Measurements from ENCODE around the gene LTBP1.
"Not testable (repeated sequence)": the region's sequence is repeated elsewhere in the genome, so short reads cannot be mapped to it uniquely, and the experiment has no call there.

Gene LTBP1

GRCh38 chr2:32962690-32963089 lies 15.9 kb downstream of the LTBP1 start:
- DNase-seq (ENCODE audit: low read depth) = no peak

DNA sequence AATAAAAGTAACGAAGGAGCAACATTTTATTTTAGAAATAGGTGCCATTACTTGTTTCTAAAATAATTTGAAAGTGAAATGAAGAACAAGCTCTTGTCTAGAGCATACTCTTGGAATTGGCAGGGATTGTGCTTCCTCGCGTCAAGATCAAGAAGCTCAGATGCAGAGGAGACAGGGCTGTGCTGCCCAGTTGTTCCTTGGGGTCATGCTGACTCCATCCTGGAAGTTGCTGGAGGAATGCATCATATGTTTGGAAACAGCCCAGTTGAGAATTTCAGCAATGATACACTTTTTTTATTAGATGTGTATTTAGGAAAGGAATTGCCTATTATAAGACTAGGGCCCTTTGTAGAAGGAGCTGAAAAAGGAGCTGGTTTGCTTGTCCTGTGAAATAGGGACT lies 17.2 kb downstream of the LTBP1 start:
- no peak for DNase-seq (ENCODE audit: low read depth)

- no peak for DNase-seq (ENCODE audit: low read depth)
Measured at GRCh38 chr2:32965523-32966171, 18.9 kb downstream of the LTBP1 start.

- DNase-seq (ENCODE audit: low read depth) = no peak
Measured at GRCh38 chr2:32969444-32970162, 22.9 kb downstream of the LTBP1 start.

GRCh38 chr2:32973772-32974171 lies 27.0 kb downstream of the LTBP1 start:
- DNase-seq (ENCODE audit: low read depth) = not testable (repeated sequence)

DNA sequence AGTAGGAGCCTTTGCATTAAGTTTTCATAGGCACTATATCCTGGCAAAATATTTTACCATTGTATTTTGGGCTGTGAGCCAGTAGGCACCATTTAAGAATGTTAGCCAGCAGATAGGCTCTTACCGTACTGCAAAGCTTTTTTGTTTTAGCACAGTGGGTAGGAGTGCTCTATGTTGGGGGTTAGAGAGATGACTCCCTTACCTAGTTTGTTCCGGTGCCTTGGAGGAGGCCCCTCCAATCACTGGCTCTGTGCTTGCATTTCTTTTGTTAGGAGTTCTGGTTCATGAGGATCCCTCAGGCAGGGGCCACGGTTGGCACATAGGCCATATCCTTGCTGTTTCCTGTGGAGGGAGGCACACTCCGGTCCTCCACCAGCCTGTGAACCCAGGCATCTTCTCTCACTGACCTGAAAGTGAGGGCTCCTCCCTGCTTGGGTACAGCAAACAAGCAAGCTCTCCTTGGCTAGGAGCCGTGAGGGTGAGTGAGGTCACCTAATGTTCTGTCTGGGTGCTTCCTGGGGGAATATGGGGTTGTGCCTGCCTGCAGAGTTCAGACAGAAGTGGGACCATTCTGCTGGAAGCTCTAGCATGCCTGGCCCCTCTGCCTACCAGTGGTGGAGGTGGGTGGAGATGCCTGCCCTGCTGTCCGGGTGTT lies 29.8 kb downstream of the LTBP1 start:
- DNase-seq (ENCODE audit: low read depth) = no peak

GRCh38 chr2:32977228-32977758 lies 30.5 kb downstream of the LTBP1 start:
- DNase-seq (ENCODE audit: low read depth) = no peak

DNA sequence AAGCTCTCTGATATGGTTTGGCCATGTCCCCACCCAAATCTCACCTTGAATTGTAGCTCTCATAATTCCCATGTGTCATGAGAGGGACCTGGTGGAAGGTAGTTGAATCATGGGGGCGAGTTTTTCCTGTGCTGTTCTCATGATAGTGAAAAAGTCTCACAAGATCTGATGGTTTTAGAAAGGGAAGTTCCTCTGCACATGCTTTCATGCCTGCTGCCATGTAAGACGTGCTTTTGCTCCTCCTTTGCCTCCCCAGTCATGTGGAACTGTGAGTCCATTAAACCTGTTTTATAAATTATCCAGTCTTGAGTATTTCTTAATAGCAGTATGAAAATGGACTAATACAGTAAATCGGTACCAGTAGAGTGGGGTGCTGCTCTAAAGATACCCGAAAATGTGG lies 34.9 kb downstream of the LTBP1 start:
- DNase-seq (ENCODE audit: low read depth) = no peak

- DNase-seq (ENCODE audit: low read depth) = not testable (repeated sequence)
Measured at GRCh38 chr2:32983193-32983924, 36.6 kb downstream of the LTBP1 start.

- no peak for DNase-seq (ENCODE audit: low read depth)
Measured at GRCh38 chr2:32986480-32986879, 39.7 kb downstream of the LTBP1 start.

DNA sequence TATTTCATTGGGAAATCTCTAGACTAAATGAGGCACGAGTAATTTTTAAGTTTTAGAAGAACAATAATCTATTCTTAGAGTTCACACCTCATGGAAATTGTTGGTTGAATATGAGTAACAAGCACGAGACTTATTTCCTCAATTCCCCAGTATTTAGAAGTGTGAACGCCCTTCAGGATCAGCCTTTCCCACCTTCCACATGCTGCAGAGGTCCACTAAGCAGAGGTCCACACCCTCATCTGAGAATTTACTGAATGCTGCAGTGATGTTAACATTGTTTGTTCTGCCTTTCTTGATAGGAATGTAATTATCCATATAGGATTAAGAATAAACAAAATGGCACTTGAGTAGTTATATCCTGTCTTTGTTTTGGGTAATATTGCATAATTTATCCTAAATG lies 41.8 kb downstream of the LTBP1 start:
- DNase-seq (ENCODE audit: low read depth) = no peak

GRCh38 chr2:32990556-32990955 lies 43.8 kb downstream of the LTBP1 start:
- no peak for DNase-seq (ENCODE audit: low read depth)

GRCh38 chr2:32991091-32991845 lies 44.5 kb downstream of the LTBP1 start:
- DNase-seq (ENCODE audit: low read depth) = no peak

GRCh38 chr2:32993005-32993539 lies 46.3 kb downstream of the LTBP1 start:
- no peak for DNase-seq (ENCODE audit: low read depth)

DNA sequence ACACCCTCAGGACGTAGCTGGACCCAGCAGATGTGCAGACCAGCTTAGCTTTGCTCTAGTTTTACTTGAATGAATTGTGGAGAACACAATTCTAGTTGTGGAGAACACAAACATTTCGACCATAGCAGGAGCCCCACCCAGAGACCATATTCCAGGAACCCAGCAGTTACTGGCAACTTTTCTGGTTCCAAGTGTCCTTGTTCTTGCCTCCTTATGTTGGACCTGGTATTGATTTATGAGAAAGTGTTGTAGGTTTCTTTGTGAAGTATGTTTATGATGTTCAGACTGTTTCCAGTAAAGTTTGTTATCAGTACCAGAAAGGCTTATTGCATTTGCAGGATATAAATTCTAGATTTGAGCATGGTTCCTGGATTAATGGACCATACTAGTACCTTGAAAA lies 51.0 kb downstream of the LTBP1 start:
- DNase-seq (ENCODE audit: low read depth) = no peak

DNA sequence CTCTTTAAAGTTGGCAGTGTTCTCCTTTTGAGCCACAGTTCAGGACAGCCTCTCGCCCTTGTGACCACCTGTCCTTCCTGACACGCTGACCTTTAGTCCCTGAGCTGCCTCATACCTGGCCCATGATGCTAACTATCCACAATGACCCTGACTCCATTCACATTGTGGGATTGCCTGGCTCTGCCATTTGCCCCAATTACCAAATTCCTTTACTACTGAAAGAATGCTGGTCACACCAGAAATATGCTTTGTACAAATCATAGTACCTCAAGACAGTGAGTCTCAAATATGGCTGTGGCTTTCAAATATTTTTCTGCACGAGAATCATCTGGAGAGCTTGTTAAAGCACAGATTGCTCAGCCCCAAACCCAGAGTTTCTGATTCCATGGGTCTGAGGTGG lies 54.2 kb downstream of the LTBP1 start:
- no peak for DNase-seq (ENCODE audit: low read depth)

DNA sequence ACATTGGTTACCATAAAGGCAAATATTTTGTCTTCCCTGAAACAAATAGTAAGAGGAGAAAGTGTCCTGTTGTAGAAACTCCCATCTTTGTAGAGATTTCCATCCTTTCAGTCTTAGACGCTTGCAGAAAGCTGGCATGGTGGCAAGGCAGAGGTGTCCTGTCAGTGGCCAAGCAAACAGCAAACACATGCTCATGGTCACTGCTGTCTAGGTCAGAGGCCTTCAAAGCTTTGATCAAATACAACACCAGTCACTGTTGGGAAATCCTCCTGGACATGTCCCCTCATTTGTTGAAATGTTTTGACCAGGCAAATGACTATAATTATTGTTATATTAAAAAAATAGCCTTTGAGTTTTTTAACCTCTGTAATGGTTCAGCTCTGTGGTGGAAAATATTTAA lies 55.1 kb downstream of the LTBP1 start:
- no peak for DNase-seq (ENCODE audit: low read depth)

- DNase-seq (ENCODE audit: low read depth) = no peak
Measured at GRCh38 chr2:33002863-33003262, 56.1 kb downstream of the LTBP1 start.

DNA sequence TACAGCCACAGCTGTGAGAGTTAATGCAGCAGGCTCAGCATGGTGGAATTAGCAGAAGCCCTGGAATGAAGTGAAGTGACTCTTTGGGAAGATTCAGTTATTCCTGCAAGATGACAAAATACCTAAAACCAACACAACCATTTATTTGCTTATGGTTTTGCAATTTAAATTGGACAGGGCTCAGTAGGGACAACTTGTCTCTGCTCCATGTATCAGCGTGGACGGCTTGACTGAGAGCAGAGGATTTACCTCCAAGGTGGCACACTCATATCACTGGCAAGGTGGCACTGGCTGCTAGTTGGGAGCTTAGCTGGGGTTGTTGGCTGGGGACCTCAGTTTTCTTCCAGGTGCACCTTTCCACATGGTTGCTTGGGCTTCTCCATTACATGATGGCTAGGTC lies 58.3 kb downstream of the LTBP1 start:
- no peak for DNase-seq (ENCODE audit: low read depth)

DNA sequence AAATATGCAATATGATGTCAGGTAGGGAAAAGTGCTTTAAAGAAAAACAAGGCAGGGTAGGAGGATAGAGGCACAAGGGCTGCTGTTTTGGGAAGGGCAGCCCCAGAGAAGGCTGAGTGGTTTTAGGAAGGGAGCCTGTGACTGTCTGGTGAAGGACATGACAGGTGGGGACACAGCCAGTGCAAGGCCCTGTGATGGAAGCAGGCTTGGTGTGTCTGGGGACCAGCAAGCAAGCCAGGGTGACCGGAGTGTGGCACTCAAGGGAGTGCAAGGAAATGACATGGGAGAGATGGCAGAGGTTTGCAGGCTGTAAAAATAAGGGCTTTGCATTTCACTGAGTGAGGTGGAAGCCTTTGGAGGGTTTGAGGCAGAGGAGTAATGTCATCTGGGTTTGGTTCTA lies 62.0 kb downstream of the LTBP1 start:
- DNase-seq (ENCODE audit: low read depth) = no peak

GRCh38 chr2:33009249-33009648 lies 62.5 kb downstream of the LTBP1 start:
- no peak for DNase-seq (ENCODE audit: low read depth)
